ENCODE measurements around the gene TCF7.

GRCh38 chr5:134072471-134073210 is 41.8 kb upstream of the TCF7 start:
- no peak for TF ChIP-seq CTCF (IDR thresholded peaks at IDR 0.05)
- no peak for TF ChIP-seq EP300 (IDR thresholded peaks at IDR 0.05)
- TF ChIP-seq POLR2A (IDR thresholded peaks at IDR 0.05): no peak
- TF ChIP-seq POLR2AphosphoS5 (IDR thresholded peaks at IDR 0.05): no peak
